ENCODE results near the gene TRIML1.

- TF ChIP-seq EZH2 (IDR thresholded peaks at IDR 0.05; ENCODE audit: borderline replicate concordance, control insufficient read depth, low read depth, low read length): no peak
- no peak for TF ChIP-seq RFX5 (IDR thresholded peaks at IDR 0.05; ENCODE audit: low read depth, low read length)
- no peak for TF ChIP-seq SRF (IDR thresholded peaks at IDR 0.05; ENCODE audit: low read depth in 2 of 2, low read length in 2 of 2)
- no peak for TF ChIP-seq MEF2A (IDR thresholded peaks at IDR 0.05; ENCODE audit: insufficient read depth, low read depth, low read length)
- TF ChIP-seq REST (IDR thresholded peaks at IDR 0.05; ENCODE audit: low read depth, low read length): no peak
Observed at GRCh38 chr4:188160406-188160805, 21.2 kb downstream of the TRIML1 start.

All from GM12878 (cell line).